ENCODE results near the gene FCN3. TPM values are rescaled to one million over a fixed set of nuclear protein-coding genes. Genes with fewer than 3 reads are reported as not detected.
A peak's percentile ranks its signal among the peaks of the same experiment; 100 is the strongest.

The FCN3 gene
- total and polyA plus RNA-seq, 2 of the 4 experiments (the other 2 are of a cell fraction) = not detected

GRCh38 chr1:27342778-27343638 lies 31.6 kb downstream of the FCN3 start:
- H3K4me2 ChIP-seq (ENCODE audit: low read depth, low read length) = no peak overlapping the region

More at GRCh38 chr1:27342778-27343638, 31.6 kb downstream of the FCN3 start:
- WGBS, 2 experiments (ENCODE audit: extremely low coverage in 2 of 2, insufficient read length in 1 of 2) = 77% methylated on average over 12 of the region's 31 CpGs; no CpG with 5 or more reads in 1 of the 2 experiments
- H2BK20ac ChIP-seq (ENCODE audit: low read depth, low read length) = no peak overlapping the region
- no peaks in the 10 kb centered on the region for H4K20me1 ChIP-seq (ENCODE audit: insufficient read depth, low read length)
- 0 out of 2 replicates have a peak, but pooled peaks cover 3% of the 10 kb centered on the region for H3K36me3 ChIP-seq (ENCODE audit: control insufficient read depth, insufficient read depth, low read length)
- no peaks in the 10 kb centered on the region for H3K27me3 ChIP-seq (ENCODE audit: control insufficient read depth, insufficient read depth, low read length)
- H3K9me3 ChIP-seq (ENCODE audit: control insufficient read depth, insufficient read depth, low read length) = no peaks in the 10 kb centered on the region
- DNase-seq (no peak), ATAC-seq (ENCODE audit: low read depth) (no peak)
- H4K91ac ChIP-seq (ENCODE audit: insufficient read depth, low read depth, low read length) = no peak overlapping the region
- no peak overlapping the region for H3K56ac ChIP-seq (ENCODE audit: extremely low read depth, insufficient read depth, low read length)
- H2AK9ac ChIP-seq (replicated peaks; ENCODE audit: low read depth, low read length, poor library complexity) = peak overlapping the region; percentile 78
- H3K79me1 ChIP-seq (ENCODE audit: low read depth in 1 of 2, low read length in 2 of 2) = no peaks in the 10 kb centered on the region
- peaks cover 15% of the 10 kb centered on the region for H3K4me1 ChIP-seq (ENCODE audit: control insufficient read depth, insufficient read depth, low read length)
- H3K9me1 ChIP-seq (ENCODE audit: insufficient read depth, low read length) = peaks cover 7% of the 10 kb centered on the region; the same call in 1 of the 2 replicates
- no TSS peak for BruUV-seq (replicated peaks)
- TF ChIP-seq RFX5 (IDR thresholded peaks at IDR 0.05; ENCODE audit: low read depth, low read length) = no peak
- no peak for TF ChIP-seq SMC3 (IDR thresholded peaks at IDR 0.05; ENCODE audit: low read depth, low read length)
- TF ChIP-seq RCOR1 (IDR thresholded peaks at IDR 0.05; ENCODE audit: insufficient replicate concordance, low read length) = no peak
- H3K27ac ChIP-seq (ENCODE audit: insufficient read depth, low read length) = no peak overlapping the region
- intact Hi-C loops (cut with micrococcal nuclease) (no loop called here), dilution Hi-C loops (cut with HindIII; ENCODE audit: low sequenced_read_pairs, unreplicated experiment) (no loop called here), in situ Hi-C loops (cut with MboI; ENCODE audit: low sequenced_read_pairs) (no loop called here)
- H2AK5ac ChIP-seq (ENCODE audit: low read depth, low read length) = peak overlapping the region; percentile 42; the same call in 1 of the 2 replicates
- H2AFZ ChIP-seq (replicated peaks; ENCODE audit: low read length, poor library complexity) = peak overlapping the region; percentile 76
- H4K8ac ChIP-seq (ENCODE audit: low read depth in 2 of 2, low read length in 2 of 2) = no peak overlapping the region
- H3K4ac ChIP-seq (ENCODE audit: low read depth, low read length) = no peak overlapping the region
- no peak overlapping the region for H4K5ac ChIP-seq (ENCODE audit: low read depth, low read length)
- no peak overlapping the region for H2BK5ac ChIP-seq (ENCODE audit: low read depth, low read length, poor library complexity, severe bottlenecking)
- ChIA-PET POLR2A (ENCODE audit: unreplicated experiment) (no interaction called here), CTCF (interaction anchor here (0.5 kb wide), 1 partner anchor 24 kb away, joined by 3 read pairs; no protein-coding TSS in a partner anchor)
- H2BK120ac ChIP-seq (ENCODE audit: low read depth, low read length) = no peak overlapping the region
- no peak overlapping the region for H3K4me3 ChIP-seq (ENCODE audit: insufficient read depth, low read depth, low read length)
- H3K9ac ChIP-seq (ENCODE audit: low read depth, low read length) = no peak overlapping the region
- H3K14ac ChIP-seq (replicated peaks; ENCODE audit: low read depth, low read length) = no peak overlapping the region
- no peak overlapping the region for H3K23ac ChIP-seq (ENCODE audit: low read depth, low read length)
- H3K18ac ChIP-seq (ENCODE audit: low read depth, low read length) = no peak overlapping the region
- no peak overlapping the region; the same call in 2 of the 3 replicates for H2BK15ac ChIP-seq (ENCODE audit: low read depth, low read length)
